ENCODE results near the gene ZDHHC5. TPM values are rescaled to one million over a fixed set of nuclear protein-coding genes. Genes with fewer than 3 reads are reported as not detected.

The ZDHHC5 gene
- total RNA-seq, 4 donors from 2014 or later = 36.5 to 57.7 (median 47.8) TPM

DNA sequence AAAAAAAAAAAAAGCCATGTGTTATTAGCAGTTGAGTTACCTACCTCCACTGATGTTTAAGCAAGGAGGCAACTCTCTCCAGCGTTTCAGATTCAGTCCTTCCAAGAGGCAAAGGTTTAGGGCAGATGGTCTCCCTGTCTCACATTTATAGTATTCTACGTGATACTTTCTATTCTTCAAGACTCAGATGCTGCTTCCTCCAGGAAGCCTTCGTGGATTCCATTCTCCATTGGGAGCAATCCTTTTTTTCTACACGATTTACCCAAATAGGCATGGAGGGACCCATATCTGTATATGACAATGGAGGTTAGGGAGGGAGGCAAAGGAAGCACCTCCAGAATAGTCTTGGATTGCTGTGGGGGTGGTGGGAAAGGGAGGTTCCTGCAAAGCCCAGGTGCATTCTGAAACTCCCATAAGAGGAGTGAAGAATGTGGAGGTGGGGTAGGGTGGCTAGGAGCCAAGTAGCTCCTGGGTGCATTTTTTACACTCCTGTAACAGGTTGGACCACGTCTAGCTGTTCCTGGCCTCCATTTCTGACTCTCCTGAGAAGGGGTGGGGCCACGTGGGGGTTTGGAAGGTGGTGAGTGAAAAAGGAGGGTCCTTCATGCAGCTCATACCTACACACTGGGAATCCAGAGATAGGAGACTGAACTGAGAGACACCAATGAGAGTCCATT is 34.4 kb upstream of the ZDHHC5 start:
- DNase-seq (ENCODE audit: extremely low spot score) = no peak
- intact Hi-C loops (cut with DNase I) = no loop called here
- no peak overlapping the region for H3K4me3 ChIP-seq
- H3K36me3 ChIP-seq = no peaks in the 10 kb centered on the region
- no peak overlapping the region for H3K27ac ChIP-seq (replicated peaks in 1 of 4)
- H3K27me3 ChIP-seq = no peaks in the 10 kb centered on the region
- H3K9me3 ChIP-seq = no peaks in the 10 kb centered on the region
- H3K4me1 ChIP-seq = peaks cover 8 to 10% (median 9%) of the 10 kb centered on the region in 4 donors
- TF ChIP-seq POLR2AphosphoS5 (IDR thresholded peaks at IDR 0.05) = no peak
- WGBS = 79% methylated on average over 6 of the region's 6 CpGs

DNA sequence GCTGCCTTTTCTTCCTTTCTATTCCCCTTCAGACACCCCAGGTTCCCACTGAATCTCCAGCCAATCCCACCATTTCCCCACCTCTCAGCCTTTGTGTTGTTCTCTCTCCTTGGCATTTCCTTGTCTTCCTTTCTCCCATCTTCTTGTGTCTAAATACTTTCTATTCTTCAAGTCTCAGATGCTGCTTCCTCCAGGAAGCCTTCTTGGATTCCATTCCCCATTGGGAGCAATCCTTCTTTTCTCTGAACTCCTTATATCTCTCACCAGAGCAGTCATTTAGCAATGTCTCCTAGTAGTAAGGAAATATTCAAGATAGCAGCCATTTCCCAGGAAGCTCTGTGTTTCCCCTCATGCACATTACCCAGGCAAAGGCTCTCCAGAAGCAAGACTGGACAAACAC is 33.6 kb upstream of the ZDHHC5 start:
- no peaks in the 10 kb centered on the region for H3K27me3 ChIP-seq
- H3K4me3 ChIP-seq = no peak overlapping the region
- no peak for DNase-seq (ENCODE audit: extremely low spot score)
- no peaks in the 10 kb centered on the region for H3K9me3 ChIP-seq
- H3K36me3 ChIP-seq = no peaks in the 10 kb centered on the region
- intact Hi-C loops (cut with DNase I) = no loop called here
- no peak overlapping the region for H3K27ac ChIP-seq (replicated peaks in 1 of 4)
- H3K4me1 ChIP-seq = peaks cover 14 to 18% (median 15%) of the 10 kb centered on the region in 4 donors
- no peak for TF ChIP-seq POLR2AphosphoS5 (IDR thresholded peaks at IDR 0.05)
- TF ChIP-seq, protein P1, sequence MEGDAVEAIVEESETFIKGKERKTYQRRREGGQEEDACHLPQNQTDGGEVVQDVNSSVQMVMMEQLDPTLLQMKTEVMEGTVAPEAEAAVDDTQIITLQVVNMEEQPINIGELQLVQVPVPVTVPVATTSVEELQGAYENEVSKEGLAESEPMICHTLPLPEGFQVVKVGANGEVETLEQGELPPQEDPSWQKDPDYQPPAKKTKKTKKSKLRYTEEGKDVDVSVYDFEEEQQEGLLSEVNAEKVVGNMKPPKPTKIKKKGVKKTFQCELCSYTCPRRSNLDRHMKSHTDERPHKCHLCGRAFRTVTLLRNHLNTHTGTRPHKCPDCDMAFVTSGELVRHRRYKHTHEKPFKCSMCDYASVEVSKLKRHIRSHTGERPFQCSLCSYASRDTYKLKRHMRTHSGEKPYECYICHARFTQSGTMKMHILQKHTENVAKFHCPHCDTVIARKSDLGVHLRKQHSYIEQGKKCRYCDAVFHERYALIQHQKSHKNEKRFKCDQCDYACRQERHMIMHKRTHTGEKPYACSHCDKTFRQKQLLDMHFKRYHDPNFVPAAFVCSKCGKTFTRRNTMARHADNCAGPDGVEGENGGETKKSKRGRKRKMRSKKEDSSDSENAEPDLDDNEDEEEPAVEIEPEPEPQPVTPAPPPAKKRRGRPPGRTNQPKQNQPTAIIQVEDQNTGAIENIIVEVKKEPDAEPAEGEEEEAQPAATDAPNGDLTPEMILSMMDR (IDR thresholded peaks at IDR 0.05) = no peak
- TF ChIP-seq EP300 (IDR thresholded peaks at IDR 0.05) = no peak
- TF ChIP-seq POLR2A (IDR thresholded peaks at IDR 0.05; ENCODE audit: low read depth) = no peak

DNA sequence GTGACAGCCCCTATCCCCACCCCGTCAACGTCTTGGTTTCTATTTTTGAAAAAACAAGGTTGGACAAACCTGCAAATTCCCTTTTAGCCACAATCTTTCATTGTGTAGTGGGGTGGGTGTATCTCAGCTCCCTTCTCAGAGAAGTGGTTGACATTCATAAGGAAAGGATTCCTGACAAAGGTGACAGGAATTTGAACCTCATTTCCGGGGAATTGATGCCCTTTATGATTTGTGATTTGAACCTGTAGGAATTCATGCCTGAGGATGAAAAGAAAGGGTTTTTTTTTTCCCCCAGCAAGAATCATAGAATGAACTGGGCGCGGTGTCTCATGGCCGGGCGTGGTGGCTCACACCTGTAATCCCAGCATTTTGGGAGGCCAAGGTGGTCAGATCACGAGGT is 32.7 kb upstream of the ZDHHC5 start:
- H3K9me3 ChIP-seq = no peaks in the 10 kb centered on the region
- DNase-seq (ENCODE audit: extremely low spot score) = no peak
- H3K4me3 ChIP-seq = no peak overlapping the region
- intact Hi-C loops (cut with DNase I) = no loop called here
- no peaks in the 10 kb centered on the region for H3K27me3 ChIP-seq
- no peak overlapping the region for H3K27ac ChIP-seq (replicated peaks in 1 of 4)
- 94% methylated on average over 8 of the region's 8 CpGs for WGBS
- H3K36me3 ChIP-seq = no peaks in the 10 kb centered on the region
- peaks cover 23 to 27% (median 25%) of the 10 kb centered on the region in 4 donors for H3K4me1 ChIP-seq
- no peak for TF ChIP-seq POLR2AphosphoS5 (IDR thresholded peaks at IDR 0.05)
- no peak for TF ChIP-seq POLR2A (IDR thresholded peaks at IDR 0.05; ENCODE audit: low read depth)
- TF ChIP-seq, protein P1 (IDR thresholded peaks at IDR 0.05) = no peak
- TF ChIP-seq EP300 (IDR thresholded peaks at IDR 0.05) = no peak

DNA sequence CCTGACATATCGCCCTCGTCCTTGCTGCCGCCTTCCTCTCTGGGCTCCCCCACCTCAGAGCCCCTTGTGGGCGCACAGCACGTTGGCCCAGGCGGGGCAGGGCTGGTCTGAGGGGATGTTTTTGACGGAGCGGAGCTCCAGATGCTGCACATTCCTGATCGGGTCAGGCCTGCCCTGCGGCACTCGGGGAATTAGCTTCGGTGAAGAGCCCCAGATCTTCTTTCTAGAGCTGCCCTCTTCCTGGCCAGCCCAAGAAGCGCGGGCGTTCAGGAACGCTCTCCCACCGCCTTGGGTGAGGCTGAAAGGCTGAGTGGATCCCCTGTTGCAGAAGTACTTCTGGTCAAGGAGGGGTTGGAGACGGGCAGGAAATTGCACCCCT is 30.3 kb upstream of the ZDHHC5 start:
- H3K27ac ChIP-seq (replicated peaks in 1 of 4) = peak overlapping the region; percentile 77 to 86 (median 83)
- H3K4me1 ChIP-seq = peaks cover 28 to 39% (median 37%) of the 10 kb centered on the region in 4 donors
- DNase-seq (ENCODE audit: extremely low spot score) = no peak
- peak overlapping the region; percentile 75 to 92 (median 82) for H3K4me3 ChIP-seq
- TF ChIP-seq, protein P1 (IDR thresholded peaks at IDR 0.05) = no peak
- TF ChIP-seq EP300 (IDR thresholded peaks at IDR 0.05) (no peak), POLR2A (IDR thresholded peaks at IDR 0.05; ENCODE audit: low read depth) (no peak), POLR2AphosphoS5 (IDR thresholded peaks at IDR 0.05) (no peak)
- intact Hi-C loops (cut with DNase I) = no loop called here
- H3K9me3 ChIP-seq = no peaks in the 10 kb centered on the region
- no peaks in the 10 kb centered on the region for H3K27me3 ChIP-seq
- H3K36me3 ChIP-seq = no peaks in the 10 kb centered on the region
- WGBS = 31% methylated on average over 11 of the region's 18 CpGs

DNA sequence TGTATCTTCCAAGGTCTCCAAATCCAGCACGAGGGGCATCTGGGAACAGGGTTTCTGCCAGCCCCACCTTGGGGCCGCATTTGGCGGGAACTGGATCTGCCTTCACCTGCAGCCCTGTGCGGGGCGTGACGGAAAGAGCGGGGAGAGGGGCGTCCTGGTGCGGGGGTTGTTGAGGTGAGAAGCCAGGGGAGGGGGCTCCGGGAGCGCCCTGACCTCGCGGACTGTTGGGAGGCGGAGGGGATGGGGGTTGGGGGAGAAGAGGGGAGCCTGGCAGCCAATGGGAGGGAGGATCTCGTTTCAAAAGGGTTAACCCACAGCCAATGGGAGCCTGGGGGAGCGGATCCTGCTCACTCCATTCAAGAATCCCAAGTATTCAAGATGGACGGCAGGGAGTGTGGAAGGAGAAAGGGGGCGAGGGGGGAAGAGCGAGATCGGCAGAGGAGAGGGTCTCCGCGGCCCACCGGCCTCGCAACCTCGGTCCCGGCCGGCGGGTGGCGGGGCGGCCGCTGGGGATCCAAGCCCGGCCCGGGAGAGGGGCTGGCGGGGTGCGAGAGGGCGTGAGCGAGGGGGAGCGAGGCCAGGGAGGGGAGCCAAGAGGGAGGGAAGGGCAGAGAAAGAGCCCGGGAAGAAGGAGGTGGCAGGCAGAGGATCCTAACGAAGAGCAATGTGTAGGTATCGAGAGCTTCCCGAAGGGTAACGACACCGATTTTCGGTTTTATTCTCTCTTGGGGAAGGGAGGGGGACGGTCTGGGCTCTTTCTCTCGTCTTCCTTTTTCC is 29.7 kb upstream of the ZDHHC5 start:
- H3K27ac ChIP-seq (replicated peaks in 1 of 4) = peak overlapping the region; percentile 77 to 86 (median 83)
- DNase-seq (ENCODE audit: extremely low spot score) = no peak
- intact Hi-C loops (cut with DNase I) = no loop called here

More for the DNA sequence above, 29.7 kb upstream of the ZDHHC5 start:
- peak overlapping the region; percentile 75 to 92 (median 82) for H3K4me3 ChIP-seq
- TF ChIP-seq POLR2A (IDR thresholded peaks at IDR 0.05; ENCODE audit: low read depth) (no peak), POLR2AphosphoS5 (IDR thresholded peaks at IDR 0.05) (peak; percentile 38 to 64)
- TF ChIP-seq, protein P1 (IDR thresholded peaks at IDR 0.05) = no peak
- no peaks in the 10 kb centered on the region for H3K36me3 ChIP-seq
- no peaks in the 10 kb centered on the region for H3K9me3 ChIP-seq
- peaks cover 28 to 39% (median 37%) of the 10 kb centered on the region in 4 donors for H3K4me1 ChIP-seq
- no peaks in the 10 kb centered on the region for H3K27me3 ChIP-seq
- WGBS = 1% methylated on average over 41 of the region's 47 CpGs

Measured in esophagus muscularis mucosa (tissue), 4 donors.